CD4-positive, alpha-beta T cell treated with Interleukin-21 for 1 hour (primary cell): ENCODE measurements around the gene IRF2BP1.
"Not testable (repeated sequence)": the region's sequence is repeated elsewhere in the genome, so short reads cannot be mapped to it uniquely, and the experiment has no call there.

Experiments used
- DNase-seq: peaks from one replicate; pipeline ENCODE4 v3.0.0-alpha.2; 2020

IRF2BP1 gene

DNA sequence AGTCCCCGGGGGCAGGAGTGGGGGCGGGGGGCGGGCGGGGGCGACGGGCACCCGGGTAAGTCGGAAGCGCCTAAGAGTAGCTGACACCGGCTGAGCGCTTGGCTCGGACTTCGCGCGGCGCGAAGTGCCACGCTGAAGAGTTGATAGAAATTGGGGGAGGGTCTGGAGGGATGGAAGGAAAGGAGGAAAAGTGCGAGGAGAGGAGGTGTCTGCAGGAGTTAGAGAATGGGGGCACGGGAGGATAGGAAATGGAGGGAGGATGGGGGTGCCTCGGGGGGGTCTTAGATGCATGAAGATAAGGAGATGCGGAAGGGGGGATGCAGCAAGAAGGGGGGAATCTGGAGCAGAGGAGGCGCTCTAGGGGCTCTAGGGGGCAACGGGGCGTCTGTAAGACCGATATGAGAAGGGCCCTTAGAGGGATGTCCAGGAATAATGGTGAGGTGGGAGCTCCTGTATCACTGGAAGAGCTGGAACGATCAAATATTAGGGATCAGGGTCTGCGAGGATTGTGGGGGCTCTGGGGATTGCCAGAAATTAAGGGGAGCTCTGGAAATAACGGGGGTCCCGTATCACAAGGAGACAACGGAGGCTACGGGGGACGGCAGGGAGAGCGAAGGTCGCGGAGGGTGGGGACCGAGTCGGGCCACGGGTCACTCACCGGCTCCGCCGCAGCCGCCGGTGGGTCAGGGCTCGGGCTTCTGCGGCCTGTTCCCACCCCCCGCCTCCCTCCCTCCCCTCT, 16.1 kb upstream of the IRF2BP1 start, which contains the start of gene MYPOP:
Gene MYPOP, minus strand, starts transcription at position 702 of the 739 bp plus-strand sequence. CDS start 840 bp downstream, outside the sequence.
- no peak for DNase-seq

DNA sequence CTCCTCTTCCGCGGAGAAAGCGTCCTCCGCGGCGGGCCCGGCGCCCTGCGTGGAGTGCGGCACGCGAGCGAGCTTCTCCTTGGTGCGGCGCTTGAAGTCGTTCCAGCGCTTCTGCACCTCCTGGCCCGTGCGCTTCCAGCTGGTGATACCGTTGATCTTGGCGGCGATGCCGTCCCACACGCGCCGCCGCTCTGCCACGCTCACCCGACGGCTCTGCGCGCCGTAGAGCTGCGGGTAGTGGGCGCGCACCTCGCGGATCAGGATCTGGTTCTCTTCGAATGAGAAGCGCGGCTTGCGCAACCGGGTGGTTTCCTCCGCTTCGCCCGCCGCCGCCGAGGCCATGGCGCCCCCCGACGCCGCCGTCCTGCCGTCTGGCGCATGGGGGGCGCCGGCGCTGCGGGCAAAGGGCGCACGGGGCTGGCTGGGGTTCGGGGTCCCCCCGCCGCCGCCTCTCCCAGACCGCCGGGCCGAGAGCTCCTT, 15.5 kb upstream of the IRF2BP1 start:
- DNase-seq: peak; percentile 37

GRCh38 chr19:45900738-45901431, 14.9 kb upstream of the IRF2BP1 start:
- DNase-seq: no peak

DNA sequence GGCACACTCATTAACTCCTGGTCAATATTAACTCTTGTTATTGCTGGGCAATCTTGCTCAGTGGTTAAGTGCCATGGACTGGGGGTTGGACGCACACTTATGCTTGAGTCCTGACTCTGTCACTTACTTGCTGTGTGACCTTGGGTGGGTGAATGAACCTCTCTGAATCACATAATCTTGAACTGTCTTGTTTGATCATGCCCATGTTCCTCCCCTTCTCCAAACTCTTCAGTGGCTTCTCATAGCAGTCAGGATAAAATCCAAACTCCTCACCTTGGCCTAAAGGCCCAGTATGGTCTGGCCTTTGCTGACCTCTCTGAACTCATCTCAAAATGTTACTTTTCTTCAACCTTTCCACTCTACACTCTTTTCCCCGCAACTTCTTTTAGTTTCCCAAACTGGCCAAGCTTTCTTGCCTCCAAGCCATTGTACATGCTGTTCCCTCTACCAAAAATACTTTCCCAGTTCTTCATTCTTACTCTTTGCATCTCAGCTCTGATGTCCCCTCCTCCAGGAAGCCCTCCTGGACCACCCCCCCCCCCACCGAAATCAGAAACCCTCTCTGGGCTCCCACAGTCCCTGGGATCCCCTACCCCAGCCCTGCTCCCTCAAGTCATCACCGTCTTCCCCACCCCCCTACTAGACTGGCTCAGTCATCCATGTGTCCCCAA, 14.1 kb upstream of the IRF2BP1 start:
- DNase-seq: no peak

- no peak for DNase-seq
These were observed 13.3 kb upstream of the IRF2BP1 start for GRCh38 chr19:45899253-45899652.

DNA sequence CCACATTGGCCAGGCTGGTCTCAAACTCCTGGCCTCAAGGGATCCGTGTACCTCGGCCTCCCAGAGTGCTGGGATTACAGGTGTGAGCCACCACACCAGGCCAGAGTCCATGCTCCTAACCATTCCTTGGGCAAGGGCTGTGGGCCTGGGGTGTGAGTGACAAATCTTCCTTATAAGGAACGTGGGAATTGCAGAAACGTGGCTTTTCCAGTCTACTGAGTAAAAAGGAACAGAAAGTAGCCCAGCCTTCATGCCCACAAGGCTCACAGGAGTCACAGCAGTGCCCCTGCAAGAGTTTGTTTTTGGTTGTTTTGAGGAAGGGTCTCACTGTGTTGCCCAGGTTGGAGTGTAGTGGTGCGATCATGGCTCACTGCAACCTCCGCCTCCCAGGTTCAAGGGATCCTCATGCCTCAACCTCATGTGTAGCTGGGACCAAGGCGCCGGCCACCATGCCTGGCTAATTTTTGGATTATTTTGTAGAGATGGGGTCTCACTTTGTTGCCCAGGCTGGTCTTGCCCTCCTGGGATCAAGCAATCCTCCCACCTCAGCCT, 11.4 kb upstream of the IRF2BP1 start:
- no peak for DNase-seq

DNA sequence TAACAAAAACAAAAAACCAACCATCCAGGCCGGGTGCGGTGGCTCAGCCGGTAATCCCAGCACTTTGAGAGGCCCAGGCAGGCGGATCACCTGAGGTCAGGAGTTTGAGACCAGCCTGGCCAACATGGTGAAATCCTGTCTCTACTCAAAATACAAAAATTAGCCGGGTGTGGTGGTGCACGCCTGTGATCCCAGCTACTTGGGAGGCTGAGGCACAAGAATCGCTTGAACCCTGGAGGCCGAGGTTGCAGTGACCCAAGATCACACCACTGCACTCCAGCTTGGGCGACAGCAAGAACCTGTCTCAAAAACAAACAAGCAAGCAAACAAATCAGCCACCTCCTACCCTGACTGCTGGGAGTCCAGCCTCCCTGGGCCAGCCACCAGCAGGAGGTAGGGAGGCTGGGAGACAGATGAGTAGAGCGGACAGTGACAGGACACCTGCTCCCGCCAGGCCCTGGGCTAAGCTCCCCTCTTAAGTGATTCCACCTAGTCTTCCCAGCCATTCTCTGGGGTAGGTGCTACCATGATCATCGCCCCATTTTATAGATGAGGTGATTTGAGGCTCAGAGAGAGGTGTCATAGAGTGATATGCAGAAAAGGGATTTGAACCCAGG, 10.2 kb upstream of the IRF2BP1 start:
- DNase-seq: not testable (repeated sequence)

DNA sequence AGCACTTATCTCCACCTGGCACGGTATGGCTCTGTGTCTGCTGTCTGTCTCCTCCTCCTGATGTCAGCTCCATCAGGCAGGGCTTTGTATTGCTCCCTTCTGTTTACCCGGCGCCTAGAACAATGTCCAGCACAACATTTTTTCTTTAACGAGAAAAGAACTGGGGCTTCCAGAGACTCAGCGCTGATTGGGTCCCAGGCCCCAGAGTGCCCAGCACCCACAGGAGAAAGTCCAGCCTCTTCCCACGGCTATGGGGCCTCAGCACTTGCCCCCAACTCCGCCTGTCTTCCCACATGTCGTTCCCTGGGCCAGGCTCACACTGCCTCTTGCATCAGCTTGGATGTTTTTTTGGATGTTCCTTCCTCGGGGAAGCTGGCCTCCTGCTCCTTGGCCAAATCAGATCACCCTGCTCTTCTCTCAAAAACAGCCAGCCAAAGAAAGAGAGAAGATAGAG, 9.6 kb upstream of the IRF2BP1 start:
- no peak for DNase-seq

DNA sequence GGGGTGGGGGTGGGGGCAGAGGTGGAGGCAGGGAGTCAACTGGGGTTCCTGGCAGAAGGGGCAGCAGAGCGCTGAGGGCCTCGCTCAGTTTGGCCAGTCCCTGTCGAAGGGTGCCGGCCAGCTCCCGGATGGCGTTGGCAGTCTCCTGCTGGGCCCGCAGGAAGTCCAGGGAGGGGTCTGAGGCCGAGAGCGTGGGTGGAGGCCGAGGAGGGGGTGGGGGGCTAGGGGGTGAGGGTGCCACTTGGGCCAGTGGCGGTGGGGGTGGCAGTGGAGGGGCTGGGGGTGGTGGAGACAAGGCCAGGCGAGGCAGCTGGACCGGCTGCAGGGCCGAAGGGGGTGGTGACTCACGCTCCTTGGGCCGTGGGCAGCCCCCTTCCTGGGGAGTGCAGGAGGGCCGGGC, 4.9 kb upstream of the IRF2BP1 start:
- no peak for DNase-seq

DNA sequence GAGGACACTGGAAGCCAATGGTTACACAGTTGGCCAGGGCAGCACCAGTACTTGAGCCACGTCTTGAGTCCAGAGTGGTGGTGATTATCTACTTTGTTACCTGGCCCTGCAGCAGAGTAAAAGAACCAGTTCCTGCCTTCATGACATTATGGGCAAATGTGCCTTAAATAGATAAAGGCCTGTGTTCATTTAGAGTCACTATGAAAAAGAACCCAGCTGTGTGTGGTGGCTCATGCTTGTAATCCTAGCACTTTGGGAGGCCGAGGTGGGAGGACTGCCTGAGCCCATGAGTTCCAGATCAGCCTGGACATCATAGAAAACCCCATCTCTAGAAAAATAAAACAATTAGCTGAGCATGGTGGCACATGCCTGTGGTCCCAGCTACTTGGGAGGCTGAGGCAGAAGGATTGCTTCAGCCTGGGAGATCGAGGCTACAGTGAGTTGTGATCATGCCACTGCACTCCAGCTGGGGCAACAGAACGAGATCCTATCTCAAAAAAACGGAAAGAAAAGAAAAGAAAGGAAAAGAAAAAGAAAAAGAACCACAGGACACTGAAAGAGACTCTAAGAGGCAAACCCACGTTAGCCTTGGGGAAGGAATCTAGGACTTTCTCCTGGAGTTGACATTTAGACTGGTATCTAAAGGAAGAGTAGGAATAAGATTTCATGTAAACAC, 3.4 kb upstream of the IRF2BP1 start:
- DNase-seq: no peak

DNA sequence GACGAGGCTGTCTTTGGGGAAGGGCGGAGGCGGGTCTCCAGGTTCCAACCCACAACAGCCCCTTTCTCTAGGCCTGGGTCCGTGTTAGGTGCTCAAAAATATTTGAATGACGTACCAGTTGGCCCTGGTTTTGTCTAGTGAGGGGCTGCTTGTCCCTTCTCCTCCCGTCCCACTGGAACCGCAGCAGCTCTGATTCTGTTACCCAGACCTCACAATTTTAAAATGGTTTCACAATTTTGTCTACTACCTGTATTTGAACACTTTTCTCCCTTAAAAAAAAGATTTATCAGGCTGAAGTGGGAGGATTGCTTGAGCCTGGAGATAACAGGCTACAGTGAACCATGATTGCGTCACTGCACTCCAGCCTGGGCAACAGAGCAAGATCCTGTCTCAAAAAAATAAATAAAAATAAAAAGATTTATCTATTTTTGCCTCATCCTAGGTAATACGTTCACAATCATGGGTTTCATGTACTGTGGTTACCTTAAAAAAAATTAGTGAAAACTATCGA, 1.3 kb upstream of the IRF2BP1 start:
- no peak for DNase-seq

DNA sequence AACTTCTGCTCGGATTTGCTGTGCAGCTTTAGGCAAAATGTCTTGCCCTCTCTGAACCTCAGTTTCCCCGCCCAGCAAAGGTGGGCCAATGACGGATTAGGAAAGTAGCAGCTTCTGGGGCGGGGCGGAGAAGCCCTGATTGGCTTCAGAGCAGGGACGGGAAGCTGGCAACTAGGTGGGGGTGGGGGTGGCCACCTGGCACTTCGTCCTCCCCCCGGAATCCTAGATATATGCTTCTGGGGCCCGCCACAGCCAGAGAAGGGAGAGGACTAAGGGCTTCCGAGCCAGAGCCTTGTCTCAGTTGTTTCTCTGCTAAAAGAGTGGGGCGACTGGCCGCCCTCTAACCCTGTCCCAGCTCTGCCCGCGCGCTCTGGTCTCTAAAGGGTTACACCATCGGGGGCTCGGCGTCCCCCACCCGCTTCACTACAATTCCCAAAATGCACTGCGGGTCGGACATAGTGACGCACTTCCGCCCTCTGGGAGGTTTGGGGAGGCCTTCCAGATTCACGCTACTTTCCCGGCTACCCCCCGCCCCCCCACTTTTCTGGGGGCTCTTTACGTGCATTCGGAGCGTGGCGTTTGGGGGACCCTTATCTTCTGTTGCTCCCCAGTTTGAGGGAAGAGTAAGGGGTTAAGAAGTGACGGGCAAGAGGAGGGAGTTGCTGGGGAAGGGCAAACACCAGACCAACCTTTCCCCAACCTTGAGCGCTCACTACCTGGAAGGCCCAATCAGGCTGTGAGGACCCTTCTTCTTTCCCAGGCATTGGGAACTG, 672 bp upstream of the IRF2BP1 start:
- peak; percentile 93 for DNase-seq

DNA sequence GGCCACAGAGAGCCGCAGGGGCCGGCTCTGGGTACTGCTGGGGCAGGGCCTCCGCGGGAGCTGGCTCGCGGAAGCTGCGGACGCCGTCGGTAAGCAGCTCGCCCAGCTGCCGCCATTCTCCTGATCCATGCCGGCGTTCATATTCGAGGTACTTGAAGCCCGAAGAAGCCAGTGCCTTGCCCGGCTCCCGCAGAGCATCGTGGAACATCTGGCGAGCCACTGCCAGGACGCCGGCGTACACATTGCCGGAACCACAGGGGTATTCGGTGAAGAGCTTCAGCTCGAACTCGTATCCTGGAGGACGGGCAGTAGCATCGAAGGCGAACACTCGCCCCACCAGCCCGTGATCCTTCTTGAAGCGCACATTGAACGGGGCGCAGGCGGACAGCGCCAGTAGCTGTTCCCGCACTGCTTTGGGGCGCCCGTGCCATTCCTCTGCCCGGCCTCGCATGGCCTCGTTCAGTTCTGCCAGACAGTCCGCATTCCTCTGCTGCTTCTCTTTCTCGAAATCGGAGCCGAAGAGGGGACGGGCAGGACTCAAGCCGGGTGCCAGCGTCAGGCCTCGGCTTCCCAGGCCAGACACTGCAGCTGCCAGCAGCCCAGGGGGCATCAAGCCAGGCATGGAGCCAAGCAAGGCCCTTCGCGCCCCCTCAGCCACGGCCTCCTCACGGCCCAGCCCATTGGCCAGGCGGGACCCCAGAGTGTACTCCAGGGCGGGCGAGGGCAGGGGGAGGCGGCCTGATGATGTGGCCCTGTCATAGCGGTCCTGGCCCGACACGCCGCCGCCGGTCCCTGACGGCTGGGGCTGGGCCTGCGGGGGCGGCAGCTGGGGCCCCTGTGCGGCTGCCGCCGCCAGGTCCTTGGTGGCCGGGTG, 1.0 kb downstream of the IRF2BP1 start:
- DNase-seq: no peak

DNA sequence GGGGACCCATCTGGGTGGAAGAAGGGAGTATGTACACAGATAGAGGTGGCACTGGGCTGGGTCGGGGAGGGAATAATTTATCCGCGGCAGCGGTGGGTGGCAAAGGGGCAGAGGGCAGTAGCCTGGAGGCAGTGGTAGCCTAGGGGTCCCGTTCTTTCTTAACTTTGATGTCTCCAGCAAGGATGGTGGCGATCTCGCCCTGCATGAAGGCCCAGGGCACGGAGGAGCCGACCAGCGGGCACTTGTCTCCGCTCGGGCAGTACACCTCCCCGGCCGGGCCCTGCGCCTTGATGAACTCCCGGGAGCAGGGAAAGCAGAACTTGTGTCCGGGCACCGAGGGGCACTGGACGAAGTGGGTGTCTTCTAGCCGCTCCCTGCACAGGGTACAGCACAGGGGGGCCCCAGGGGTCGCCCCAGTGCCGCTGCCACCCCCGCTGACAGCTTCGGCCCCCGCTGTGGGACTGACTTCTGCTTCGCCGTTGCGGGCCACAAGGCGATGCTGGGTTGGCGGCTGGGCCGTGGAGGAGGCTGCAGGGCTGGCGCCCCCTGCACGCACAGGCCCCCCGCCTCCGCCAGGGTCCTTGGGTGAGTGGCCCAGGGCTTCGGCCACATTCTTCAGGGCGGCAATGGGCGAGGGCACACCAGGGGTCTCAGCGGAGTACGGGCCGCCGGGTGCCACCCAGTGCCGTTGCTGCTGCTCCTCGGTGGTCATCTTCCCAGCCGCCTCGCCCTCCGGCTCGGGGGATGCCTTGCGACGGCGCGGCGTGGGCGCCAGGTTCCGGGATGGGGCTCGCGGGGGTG, 1.9 kb downstream of the IRF2BP1 start:
- no peak for DNase-seq

DNA sequence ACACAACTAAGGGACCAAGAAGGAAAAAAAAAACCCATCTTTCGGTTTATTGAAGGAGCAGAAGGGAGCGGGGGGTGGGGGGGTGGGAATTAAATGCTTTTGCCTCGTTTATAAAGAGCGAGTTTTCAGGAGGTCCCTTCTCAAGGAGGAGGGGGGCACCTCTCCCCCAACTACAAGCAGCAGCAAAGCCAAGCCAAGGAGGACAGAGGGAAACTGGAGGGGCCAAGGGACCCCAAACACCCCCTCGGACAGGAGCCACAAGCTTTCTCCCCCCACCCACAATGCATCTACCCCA, 2.4 kb downstream of the IRF2BP1 start:
- DNase-seq: no peak

DNA sequence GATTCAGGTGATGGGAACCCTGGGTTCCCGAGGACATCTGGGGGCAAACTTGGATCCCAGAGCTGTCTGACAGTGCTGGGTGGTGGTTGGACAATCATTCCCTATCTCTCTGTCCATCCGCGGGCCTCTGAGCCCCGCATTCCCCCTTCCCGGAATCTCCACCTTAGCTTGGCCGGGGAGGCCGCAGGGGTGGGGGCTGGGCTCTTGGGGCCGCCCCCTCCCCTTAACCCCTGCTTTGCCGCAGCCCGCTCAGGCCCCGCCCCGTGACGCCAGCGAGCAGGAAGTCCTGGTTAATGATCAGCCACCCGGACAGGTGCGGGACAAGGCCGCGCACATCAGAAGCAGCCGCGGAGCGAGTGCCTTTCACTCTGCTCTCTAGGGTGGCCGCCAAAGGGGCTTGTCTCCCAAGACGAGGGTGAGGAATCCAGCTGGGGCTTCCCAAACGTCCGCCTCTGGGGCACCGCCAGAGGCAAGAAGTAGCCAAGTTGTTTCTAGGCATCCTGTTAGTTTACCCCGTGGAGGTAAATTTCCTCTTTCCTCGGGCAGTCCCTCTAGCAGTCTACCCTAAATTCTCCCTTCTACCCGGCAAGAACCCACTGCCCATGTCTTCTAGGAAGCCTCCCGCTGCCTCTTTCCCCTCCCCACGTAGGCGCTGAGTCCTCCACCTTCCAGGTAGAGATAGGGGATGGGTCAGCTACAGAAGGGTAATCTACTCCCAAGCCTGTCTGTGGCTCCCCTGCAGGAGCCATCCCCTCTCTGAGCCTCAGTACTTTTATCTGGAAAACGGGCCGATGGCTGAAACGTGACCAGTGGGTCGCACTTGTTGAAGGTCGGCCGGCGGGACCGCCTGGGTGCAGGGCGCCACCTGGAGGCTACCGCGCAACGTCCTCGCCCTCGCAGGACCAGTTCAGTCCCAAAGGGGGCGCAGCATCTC, 3.0 kb downstream of the IRF2BP1 start:
- peak; percentile 87 for DNase-seq

DNA sequence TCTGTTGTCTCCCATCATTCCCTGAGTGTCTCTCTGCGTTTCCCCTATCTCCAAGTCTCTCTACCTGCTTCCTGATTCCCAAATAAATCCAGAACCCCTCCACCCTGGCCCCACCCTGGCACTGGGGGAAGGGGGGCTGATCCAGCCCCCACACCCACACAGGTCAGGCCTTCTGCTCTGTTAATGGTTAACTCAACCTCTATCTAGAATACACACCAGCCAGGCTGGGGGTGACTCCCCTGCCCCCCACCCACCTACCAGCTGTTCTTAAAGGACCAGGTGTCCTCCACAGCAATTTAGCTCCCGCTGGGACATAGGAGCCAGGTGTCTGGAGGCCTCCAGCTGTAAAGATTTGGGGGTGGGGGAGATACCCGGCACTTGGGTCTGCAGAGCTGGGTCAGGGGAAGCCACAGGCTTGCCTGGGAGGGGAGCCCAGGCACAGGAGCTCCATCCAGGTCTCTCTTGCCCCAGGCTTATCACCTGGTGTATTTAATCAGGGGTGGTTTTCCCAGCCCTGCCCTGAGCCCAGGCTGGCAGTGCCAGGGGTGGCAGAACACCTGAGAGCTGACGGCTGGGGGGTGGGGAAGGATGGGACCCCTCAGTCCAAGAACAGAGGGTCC, 3.9 kb downstream of the IRF2BP1 start:
- DNase-seq: no peak
